Loucy (cell line): ENCODE data around the gene CELSR1.

Experiments
- H2AFZ ChIP-seq: fragments of 200-600 bp; sonication (generic); 2 replicates; pipeline ENCODE4 v1.6.0; 2016; ENCODE audit warnings: antibody characterized with exemption, mild to moderate bottlenecking, low read length, moderate library complexity
- H3F3A ChIP-seq: fragments of 200-600 bp; 2 replicates; pipeline ENCODE4 v1.6.0; 2016; ENCODE audit warnings: antibody characterized with exemption, low read depth, mild to moderate bottlenecking
- H3K27me3 ChIP-seq: fragments of 200-600 bp; sonication (generic); 2 replicates; pipeline ENCODE4 v1.6.1; 2014; ENCODE audit warnings: low read length, mild to moderate bottlenecking; ENCODE audit not compliant: insufficient read depth, poor library complexity, severe bottlenecking
- H3K36me3 ChIP-seq: fragments of 200-600 bp; sonication (generic); 2 replicates; pipeline ENCODE4 v1.6.1; 2016; ENCODE audit warnings: low read length; ENCODE audit not compliant: insufficient read depth
- H3K4me1 ChIP-seq: fragments of 200-600 bp; sonication (generic); 2 replicates; pipeline ENCODE4 v1.5.1; 2014; ENCODE audit warnings: low read length, mild to moderate bottlenecking; ENCODE audit not compliant: insufficient read depth, poor library complexity, severe bottlenecking
- H3K4me2 ChIP-seq: fragments of 200-600 bp; sonication (generic); 2 replicates; pipeline ENCODE4 v1.6.0; 2014; ENCODE audit warnings: antibody characterized with exemption, low read length, low read depth, mild to moderate bottlenecking; ENCODE audit not compliant: poor library complexity, severe bottlenecking
- H3K4me3 ChIP-seq: fragments of 200-600 bp; sonication (generic); 2 replicates; pipeline ENCODE4 v1.5.1; 2014; ENCODE audit warnings: low read length, mild to moderate bottlenecking, mixed read lengths; ENCODE audit not compliant: poor library complexity, severe bottlenecking
- H3K79me2 ChIP-seq: fragments of 200-600 bp; sonication (generic); 2 replicates; pipeline ENCODE4 v1.6.1; 2014; ENCODE audit warnings: low read length; ENCODE audit not compliant: insufficient read depth
- H3K9ac ChIP-seq: fragments of 200-600 bp; sonication (generic); 2 replicates; pipeline ENCODE4 v1.6.0; 2014; ENCODE audit warnings: mild to moderate bottlenecking, low read depth, low read length, moderate library complexity; ENCODE audit not compliant: poor library complexity, severe bottlenecking
- H3K9me2 ChIP-seq: fragments of 200-600 bp; sonication (generic); replicated peaks from 2 replicates; pipeline ENCODE4 v1.6.1; 2016; ENCODE audit warnings: low read depth, low read length, mixed read lengths
- H3K9me3 ChIP-seq: fragments of 200-600 bp; sonication (generic); 2 replicates; pipeline ENCODE4 v1.6.1; 2014; ENCODE audit warnings: mild to moderate bottlenecking, antibody characterized with exemption, low read length, low read depth; ENCODE audit not compliant: insufficient read depth
- H4K20me1 ChIP-seq: fragments of 200-600 bp; sonication (generic); 2 replicates; pipeline ENCODE4 v1.6.0; 2014; ENCODE audit warnings: antibody characterized with exemption, low read length, mild to moderate bottlenecking; ENCODE audit not compliant: insufficient read depth, poor library complexity, severe bottlenecking
- EZH2phosphoT487 ChIP-seq: fragments of 200-600 bp; IDR thresholded peaks from 2 replicates; pipeline ENCODE4 v1.6.1; 2018; ENCODE audit warnings: antibody characterized with exemption, mild to moderate bottlenecking, moderate library complexity, borderline replicate concordance
- TF ChIP-seq, protein P1 (sequence below): fragments of 200-600 bp; sonication (generic); conservative IDR thresholded peaks from 2 replicates; pipeline ENCODE4 v1.5.1; 2014; ENCODE audit warnings: mild to moderate bottlenecking, antibody characterized with exemption, low read length

CELSR1 gene

DNA sequence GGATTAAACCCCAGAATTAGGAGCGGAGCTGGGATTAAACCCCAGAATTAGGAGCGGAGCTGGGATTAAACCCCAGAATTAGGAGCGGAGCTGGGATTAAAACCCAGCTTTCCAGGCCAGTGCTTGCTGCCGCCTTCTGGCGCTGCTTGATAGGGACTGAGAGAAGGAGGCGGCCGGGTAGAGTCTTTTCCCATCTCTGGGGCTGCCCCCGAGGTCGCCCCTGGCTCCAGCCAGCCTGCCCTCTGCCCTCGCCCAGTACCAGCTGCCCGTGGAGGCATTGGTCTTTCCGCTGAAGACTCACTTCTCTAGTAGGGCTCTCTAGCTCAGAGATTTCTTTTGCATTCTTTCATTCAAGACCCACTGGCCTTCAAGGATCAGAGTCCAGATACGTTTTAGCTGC is 196.7 kb downstream of the CELSR1 start:
- no peak overlapping the region for H3K4me3 ChIP-seq
- H2AFZ ChIP-seq: no peak overlapping the region
- peaks cover 62% of the 10 kb centered on the region; the same call in 1 of the 2 replicates for H3K36me3 ChIP-seq
- no peak overlapping the region for H3K4me2 ChIP-seq
- no peaks in the 10 kb centered on the region for H3K9me2 ChIP-seq
- no peaks in the 10 kb centered on the region for H3F3A ChIP-seq
- peaks cover 61% of the 10 kb centered on the region for H3K79me2 ChIP-seq
- no peak overlapping the region for H3K9ac ChIP-seq
- peaks cover 21% of the 10 kb centered on the region for H3K4me1 ChIP-seq
- H4K20me1 ChIP-seq: peaks cover 18% of the 10 kb centered on the region
- no peaks in the 10 kb centered on the region for H3K9me3 ChIP-seq
- TF ChIP-seq, protein P1, sequence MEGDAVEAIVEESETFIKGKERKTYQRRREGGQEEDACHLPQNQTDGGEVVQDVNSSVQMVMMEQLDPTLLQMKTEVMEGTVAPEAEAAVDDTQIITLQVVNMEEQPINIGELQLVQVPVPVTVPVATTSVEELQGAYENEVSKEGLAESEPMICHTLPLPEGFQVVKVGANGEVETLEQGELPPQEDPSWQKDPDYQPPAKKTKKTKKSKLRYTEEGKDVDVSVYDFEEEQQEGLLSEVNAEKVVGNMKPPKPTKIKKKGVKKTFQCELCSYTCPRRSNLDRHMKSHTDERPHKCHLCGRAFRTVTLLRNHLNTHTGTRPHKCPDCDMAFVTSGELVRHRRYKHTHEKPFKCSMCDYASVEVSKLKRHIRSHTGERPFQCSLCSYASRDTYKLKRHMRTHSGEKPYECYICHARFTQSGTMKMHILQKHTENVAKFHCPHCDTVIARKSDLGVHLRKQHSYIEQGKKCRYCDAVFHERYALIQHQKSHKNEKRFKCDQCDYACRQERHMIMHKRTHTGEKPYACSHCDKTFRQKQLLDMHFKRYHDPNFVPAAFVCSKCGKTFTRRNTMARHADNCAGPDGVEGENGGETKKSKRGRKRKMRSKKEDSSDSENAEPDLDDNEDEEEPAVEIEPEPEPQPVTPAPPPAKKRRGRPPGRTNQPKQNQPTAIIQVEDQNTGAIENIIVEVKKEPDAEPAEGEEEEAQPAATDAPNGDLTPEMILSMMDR: no peak
- no peak for TF ChIP-seq EZH2phosphoT487
- peaks cover 4% of the 10 kb centered on the region for H3K27me3 ChIP-seq

DNA sequence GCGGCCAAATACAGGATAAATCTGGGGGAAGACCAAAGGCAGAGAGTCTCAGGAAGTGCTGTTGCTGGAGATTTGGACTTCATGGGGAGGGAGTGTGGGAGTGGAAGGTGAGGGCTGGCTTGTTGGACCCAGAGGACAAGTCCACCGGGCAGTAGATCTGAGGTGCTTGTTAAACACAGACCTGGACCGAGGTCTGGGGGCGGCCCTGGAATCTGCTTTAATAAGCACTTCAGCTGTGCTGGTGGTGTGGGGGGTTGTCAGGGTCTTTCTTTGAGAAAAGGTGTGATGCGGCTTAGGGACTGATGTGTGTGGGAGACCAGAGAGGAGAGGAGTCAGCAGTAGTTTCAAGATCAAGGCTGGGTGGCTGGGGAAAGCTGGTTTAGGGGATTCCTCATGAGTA is 197.5 kb downstream of the CELSR1 start:
- no peak overlapping the region for H3K4me2 ChIP-seq
- peaks cover 18% of the 10 kb centered on the region for H4K20me1 ChIP-seq
- H3F3A ChIP-seq: no peaks in the 10 kb centered on the region
- no peak overlapping the region for H3K4me3 ChIP-seq
- peaks cover 25% of the 10 kb centered on the region for H3K4me1 ChIP-seq
- TF ChIP-seq, protein P1: no peak
- TF ChIP-seq EZH2phosphoT487: no peak
- H3K27me3 ChIP-seq: peaks cover 4% of the 10 kb centered on the region
- H2AFZ ChIP-seq: no peak overlapping the region
- H3K36me3 ChIP-seq: peaks cover 55% of the 10 kb centered on the region; the same call in 1 of the 2 replicates
- H3K9ac ChIP-seq: no peak overlapping the region
- peaks cover 66% of the 10 kb centered on the region for H3K79me2 ChIP-seq
- H3K9me2 ChIP-seq: no peaks in the 10 kb centered on the region
- H3K9me3 ChIP-seq: no peaks in the 10 kb centered on the region

DNA sequence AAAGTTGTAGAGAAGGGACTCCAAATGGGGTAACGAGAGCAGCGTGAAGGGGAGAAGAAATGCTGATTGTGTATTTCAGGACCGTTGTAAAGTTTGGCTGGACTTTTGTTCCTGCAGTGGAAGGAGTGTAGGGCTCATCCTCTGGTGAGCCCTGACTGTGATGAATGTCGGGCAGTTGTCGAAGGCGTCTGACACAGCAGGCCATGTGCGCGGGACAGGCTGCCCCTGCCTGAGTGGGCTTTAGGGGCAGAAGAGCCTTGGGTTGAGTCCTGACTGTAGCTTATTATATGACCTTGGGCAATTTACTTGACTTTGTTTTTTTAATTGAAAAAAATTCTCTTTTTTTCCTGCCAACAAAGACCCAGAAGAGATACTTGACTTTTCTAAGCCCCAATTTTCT is 198.8 kb downstream of the CELSR1 start:
- Histone ChIP-seq H3K36me3 (peaks cover 45% of the 10 kb centered on the region; the same call in 1 of the 2 replicates), H3K9me3 (no peaks in the 10 kb centered on the region), H3K9ac (no peak overlapping the region), H3F3A (peaks cover 4% of the 10 kb centered on the region), H3K9me2 (no peaks in the 10 kb centered on the region), H3K4me1 (peaks cover 25% of the 10 kb centered on the region), H4K20me1 (peaks cover 18% of the 10 kb centered on the region), H3K79me2 (peaks cover 63% of the 10 kb centered on the region), H3K27me3 (peaks cover 4% of the 10 kb centered on the region), H3K4me3 (no peak overlapping the region), H2AFZ (no peak overlapping the region), H3K4me2 (peak overlapping the region; percentile 97)
- TF ChIP-seq, protein P1: no peak
- TF ChIP-seq EZH2phosphoT487: no peak
